GM12801 (cell line): Measurements from ENCODE around the gene RBM42.

Experiments used
- TF ChIP-seq, protein P1 (sequence below): IDR thresholded peaks from one replicate; pipeline ENCODE4 v1.5.1; 2011; ENCODE audit warnings: control low read depth; ENCODE audit not compliant: insufficient read length; ENCODE audit errors: extremely low read depth

The RBM42 gene

DNA sequence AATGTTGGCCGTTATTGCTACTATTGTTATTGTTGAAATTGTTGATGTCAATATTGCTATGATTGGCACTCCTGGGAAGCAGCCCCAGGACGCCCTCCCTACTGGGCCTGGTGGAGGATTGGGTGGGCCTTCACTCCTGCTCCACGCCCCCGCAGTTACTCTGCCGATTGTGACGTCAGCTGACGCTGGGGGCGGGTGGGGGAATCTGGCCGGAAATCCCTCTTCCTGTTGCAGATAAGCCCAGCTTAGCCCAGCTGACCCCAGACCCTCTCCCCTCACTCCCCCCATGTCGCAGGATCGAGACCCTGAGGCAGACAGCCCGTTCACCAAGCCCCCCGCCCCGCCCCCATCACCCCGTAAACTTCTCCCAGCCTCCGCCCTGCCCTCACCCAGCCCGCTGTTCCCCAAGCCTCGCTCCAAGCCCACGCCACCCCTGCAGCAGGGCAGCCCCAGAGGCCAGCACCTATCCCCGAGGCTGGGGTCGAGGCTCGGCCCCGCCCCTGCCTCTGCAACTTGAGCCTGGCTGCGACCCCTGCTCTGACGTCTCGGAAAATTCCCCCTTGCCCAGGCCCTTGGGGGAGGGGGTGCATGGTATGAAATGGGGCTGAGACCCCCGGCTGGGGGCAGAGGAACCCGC is 12.8 kb downstream of the RBM42 start, which contains the start of gene ETV2:
Gene ETV2, plus strand, starts transcription at position 231 of the 637 bp plus-strand sequence. CDS start 716 bp downstream, outside the sequence.
- TF ChIP-seq, protein P1, sequence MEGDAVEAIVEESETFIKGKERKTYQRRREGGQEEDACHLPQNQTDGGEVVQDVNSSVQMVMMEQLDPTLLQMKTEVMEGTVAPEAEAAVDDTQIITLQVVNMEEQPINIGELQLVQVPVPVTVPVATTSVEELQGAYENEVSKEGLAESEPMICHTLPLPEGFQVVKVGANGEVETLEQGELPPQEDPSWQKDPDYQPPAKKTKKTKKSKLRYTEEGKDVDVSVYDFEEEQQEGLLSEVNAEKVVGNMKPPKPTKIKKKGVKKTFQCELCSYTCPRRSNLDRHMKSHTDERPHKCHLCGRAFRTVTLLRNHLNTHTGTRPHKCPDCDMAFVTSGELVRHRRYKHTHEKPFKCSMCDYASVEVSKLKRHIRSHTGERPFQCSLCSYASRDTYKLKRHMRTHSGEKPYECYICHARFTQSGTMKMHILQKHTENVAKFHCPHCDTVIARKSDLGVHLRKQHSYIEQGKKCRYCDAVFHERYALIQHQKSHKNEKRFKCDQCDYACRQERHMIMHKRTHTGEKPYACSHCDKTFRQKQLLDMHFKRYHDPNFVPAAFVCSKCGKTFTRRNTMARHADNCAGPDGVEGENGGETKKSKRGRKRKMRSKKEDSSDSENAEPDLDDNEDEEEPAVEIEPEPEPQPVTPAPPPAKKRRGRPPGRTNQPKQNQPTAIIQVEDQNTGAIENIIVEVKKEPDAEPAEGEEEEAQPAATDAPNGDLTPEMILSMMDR, result no peak

DNA sequence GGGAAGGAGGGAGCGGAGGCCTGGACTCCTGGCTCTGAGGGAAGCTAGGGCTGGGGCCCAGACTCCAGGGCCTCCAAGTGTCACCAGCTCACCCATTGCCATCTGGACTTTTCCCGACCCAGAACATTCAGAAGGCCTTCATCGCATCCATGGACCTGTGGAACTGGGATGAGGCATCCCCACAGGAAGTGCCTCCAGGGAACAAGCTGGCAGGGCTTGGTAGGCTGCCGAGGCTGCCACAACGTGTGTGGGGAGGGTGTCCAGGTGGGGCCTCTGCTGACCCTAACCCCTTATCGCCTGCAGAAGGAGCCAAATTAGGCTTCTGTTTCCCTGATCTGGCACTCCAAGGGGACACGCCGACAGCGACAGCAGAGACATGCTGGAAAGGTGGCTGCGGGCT is 13.5 kb downstream of the RBM42 start:
- TF ChIP-seq, protein P1, result no peak

DNA sequence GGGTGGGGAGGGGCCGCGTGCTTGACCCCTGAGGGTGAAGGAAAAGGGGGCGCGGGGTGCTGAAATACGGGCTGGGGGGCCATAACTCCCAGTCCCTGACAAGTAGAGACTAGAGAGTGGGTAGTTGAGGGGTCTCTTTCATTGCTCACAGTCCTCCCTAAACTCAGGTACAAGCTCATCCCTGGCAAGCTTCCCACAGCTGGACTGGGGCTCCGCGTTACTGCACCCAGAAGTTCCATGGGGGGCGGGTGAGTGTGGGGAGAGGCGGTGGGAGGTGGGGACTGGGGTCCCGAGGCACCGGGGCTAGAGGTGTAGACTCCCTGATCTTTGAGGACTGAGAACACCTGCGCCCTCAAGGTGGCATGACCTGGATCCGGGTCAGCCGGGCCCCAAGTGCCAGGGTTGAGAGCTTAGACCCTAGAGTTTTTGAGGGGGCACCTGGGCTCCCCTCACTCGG is 14.0 kb downstream of the RBM42 start:
- TF ChIP-seq, protein P1, result no peak

DNA sequence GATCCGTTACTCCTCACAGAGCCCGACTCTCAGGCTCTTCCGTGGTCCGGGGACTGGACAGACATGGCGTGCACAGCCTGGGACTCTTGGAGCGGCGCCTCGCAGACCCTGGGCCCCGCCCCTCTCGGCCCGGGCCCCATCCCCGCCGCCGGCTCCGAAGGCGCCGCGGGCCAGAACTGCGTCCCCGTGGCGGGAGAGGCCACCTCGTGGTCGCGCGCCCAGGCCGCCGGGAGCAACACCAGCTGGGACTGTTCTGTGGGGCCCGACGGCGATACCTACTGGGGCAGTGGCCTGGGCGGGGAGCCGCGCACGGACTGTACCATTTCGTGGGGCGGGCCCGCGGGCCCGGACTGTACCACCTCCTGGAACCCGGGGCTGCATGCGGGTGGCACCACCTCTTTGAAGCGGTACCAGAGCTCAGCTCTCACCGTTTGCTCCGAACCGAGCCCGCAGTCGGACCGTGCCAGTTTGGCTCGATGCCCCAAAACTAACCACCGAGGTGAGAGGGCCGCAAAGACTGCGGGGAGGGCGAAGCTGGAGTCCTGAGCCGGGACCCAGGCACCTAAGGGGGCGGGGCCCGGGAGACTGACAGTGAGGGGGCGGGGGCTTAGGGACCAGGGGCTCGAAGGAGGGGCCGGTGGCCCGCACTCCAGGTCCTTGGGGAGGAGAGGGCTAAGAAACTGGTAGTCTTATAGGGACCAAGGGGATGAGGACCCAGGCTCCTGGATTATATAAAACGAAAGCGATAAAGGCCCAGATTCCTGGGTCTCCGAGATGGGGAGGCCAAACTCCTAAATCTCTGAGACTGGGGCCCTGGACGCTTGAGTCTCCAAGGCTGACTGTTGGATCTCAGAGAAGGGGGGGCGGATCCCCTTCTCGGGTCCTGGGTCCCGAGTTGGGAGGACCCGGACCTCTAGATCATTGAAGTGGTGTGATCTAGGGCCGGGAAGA is 14.7 kb downstream of the RBM42 start:
- TF ChIP-seq, protein P1, result no peak

- TF ChIP-seq, protein P1, result no peak
Measured at GRCh38 chr19:35644206-35644986, 15.6 kb downstream of the RBM42 start.

DNA sequence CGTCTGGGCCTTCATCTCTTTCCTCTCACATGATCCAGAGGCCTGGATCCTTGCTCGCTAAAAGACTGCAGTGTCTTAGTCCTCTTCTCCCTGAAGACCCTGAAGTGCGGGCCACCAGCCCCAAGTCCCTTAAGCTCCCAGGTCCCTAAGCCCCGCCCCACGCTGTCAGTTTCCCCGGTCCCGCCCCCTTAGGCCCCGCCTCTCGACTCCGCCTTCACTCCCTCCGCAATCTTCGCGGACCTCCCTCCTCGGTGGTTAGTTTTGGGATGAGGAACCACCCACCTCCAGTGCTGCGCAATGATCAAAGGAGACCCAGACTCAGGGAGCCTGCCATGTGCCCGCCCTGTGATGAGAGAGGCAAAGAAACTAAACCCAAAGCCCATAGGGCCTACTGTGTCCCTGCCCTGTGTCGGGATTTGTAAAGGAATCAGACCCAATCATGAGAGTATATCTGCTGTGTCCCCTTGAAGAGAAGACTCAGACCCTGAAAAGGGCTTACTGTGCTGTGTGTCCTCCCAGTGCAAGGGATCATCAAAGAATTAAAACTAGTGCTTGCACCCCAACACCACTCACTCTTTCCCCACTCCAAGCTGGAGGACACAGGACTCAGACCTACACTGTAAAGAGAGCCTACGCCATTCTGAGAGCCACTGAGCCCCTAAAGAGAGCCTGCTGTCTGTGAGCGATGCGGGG is 16.3 kb downstream of the RBM42 start:
- TF ChIP-seq, protein P1, result no peak
